ENCODE measurements around the gene ATP5F1C. TPM values are rescaled to one million over a fixed set of nuclear protein-coding genes. Genes with fewer than 3 reads are reported as not detected.

ATP5F1C gene
- polyA plus RNA-seq, 3 donors, result 179 to 455 (median 437) TPM

DNA sequence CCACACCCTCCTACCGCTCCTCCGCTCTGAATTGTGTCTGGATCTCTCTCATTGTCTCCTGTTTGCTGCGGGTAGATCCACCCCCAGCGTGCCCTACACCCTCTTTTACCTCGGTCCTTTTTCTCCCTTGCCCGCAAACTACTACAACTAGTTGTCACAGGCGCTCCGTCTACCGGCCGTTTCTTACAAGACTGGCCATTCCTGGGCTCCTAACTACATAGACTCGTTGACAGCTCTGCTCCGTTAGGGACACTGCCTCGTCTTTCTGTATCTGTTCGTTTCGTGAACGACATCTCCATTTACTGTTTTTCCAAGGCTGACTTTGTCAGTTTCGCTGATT, 31.1 kb downstream of the ATP5F1C start:
- H4K20me1 ChIP-seq (ENCODE audit: insufficient read depth, low read length), result no peaks in the 10 kb centered on the region
- H2AFZ ChIP-seq (ENCODE audit: insufficient read depth, low read depth, low read length, poor library complexity, severe bottlenecking), result peak overlapping the region; percentile 98
- peaks cover 7 to 33% of the 10 kb centered on the region in 2 donors for H3K36me3 ChIP-seq (replicated peaks in 1 of 2; ENCODE audit: control insufficient read depth in 1 of 2, insufficient read depth in 2 of 2, low read length in 2 of 2)
- peak in 2 of 3 donors; percentile 12 to 15 for DNase-seq
- 0% methylated on average over 17 of the region's 17 CpGs for WGBS (ENCODE audit: insufficient coverage)
- H3K4me3 Mint-ChIP-seq, result peak overlapping the region; percentile 92 to 99
- intact Hi-C loops (cut with micrococcal nuclease), result loop anchor here (2.0 kb wide), 2 partner anchors 30 to 32 kb away; partner anchors contain the start of genes ATP5F1C (in 1 of the 2) and KIN (in 1 of the 2)
- H3K4me3 ChIP-seq (replicated peaks in 1 of 3; ENCODE audit: low read depth in 2 of 3, low read length in 3 of 3), result peak overlapping the region; percentile 64 to 99 (median 89)
- peaks cover 8 to 24% of the 10 kb centered on the region in 2 donors for H3K36me3 Mint-ChIP-seq
- no peaks in the 10 kb centered on the region for H3K27me3 ChIP-seq (ENCODE audit: control insufficient read depth in 2 of 2, insufficient read depth in 2 of 2, low read length in 2 of 2)
- H3K4me2 ChIP-seq (replicated peaks; ENCODE audit: extremely low read depth, low read length, poor library complexity, severe bottlenecking), result peak overlapping the region; percentile 95
- peak overlapping the region; percentile 68 to 94 (median 82) for H3K27ac Mint-ChIP-seq
- H3K27me3 Mint-ChIP-seq (ENCODE audit: low read depth in 3 of 3), result peaks cover 2 to 6% (median 4%) of the 10 kb centered on the region in 3 donors
- H3K4me1 Mint-ChIP-seq, result peaks cover 24% of the 10 kb centered on the region
- H3K79me2 ChIP-seq (ENCODE audit: insufficient read depth, low read length), result peaks cover 37% of the 10 kb centered on the region
- peaks cover 18 to 22% of the 10 kb centered on the region in 2 donors for H3K4me1 ChIP-seq (ENCODE audit: control insufficient read depth in 1 of 2, insufficient read depth in 2 of 2, low read length in 2 of 2)
- peak overlapping the region; percentile 91 for H3K9ac ChIP-seq (ENCODE audit: insufficient read depth, low read length, poor library complexity, severe bottlenecking)
- peak overlapping the region in 1 of 2 donors; percentile 82 for H3K27ac ChIP-seq (ENCODE audit: low read depth in 1 of 2, low read length in 2 of 2)
- no peaks in the 10 kb centered on the region for H3K9me3 Mint-ChIP-seq
- TF ChIP-seq, protein P1, sequence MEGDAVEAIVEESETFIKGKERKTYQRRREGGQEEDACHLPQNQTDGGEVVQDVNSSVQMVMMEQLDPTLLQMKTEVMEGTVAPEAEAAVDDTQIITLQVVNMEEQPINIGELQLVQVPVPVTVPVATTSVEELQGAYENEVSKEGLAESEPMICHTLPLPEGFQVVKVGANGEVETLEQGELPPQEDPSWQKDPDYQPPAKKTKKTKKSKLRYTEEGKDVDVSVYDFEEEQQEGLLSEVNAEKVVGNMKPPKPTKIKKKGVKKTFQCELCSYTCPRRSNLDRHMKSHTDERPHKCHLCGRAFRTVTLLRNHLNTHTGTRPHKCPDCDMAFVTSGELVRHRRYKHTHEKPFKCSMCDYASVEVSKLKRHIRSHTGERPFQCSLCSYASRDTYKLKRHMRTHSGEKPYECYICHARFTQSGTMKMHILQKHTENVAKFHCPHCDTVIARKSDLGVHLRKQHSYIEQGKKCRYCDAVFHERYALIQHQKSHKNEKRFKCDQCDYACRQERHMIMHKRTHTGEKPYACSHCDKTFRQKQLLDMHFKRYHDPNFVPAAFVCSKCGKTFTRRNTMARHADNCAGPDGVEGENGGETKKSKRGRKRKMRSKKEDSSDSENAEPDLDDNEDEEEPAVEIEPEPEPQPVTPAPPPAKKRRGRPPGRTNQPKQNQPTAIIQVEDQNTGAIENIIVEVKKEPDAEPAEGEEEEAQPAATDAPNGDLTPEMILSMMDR (IDR thresholded peaks at IDR 0.05), result peak; percentile 16
- no peaks in the 10 kb centered on the region for H3K9me3 ChIP-seq (replicated peaks in 1 of 2; ENCODE audit: control insufficient read depth in 1 of 2, insufficient read depth in 1 of 2, low read length in 2 of 2)

DNA sequence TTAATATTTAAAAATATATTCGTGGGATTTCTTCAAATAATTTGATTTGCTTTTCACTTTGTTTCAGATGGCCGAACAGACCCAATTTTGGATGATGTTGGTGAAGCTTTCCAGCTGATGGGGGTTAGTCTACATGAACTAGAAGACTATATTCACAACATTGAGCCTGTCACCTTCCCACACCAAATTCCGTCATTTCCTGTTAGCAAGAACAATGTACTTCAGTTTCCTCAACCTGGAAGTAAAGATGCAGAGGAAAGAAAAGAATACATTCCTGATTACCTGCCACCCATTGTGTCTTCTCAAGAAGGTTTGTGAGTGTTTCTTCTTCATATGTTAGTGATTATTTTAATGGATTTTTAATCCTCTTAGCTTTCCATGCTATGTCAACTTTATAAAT, 36.3 kb downstream of the ATP5F1C start:
- H3K27me3 Mint-ChIP-seq (ENCODE audit: low read depth in 3 of 3), result no peaks in the 10 kb centered on the region
- H3K27me3 ChIP-seq (ENCODE audit: control insufficient read depth in 2 of 2, insufficient read depth in 2 of 2, low read length in 2 of 2), result no peaks in the 10 kb centered on the region
- no peak overlapping the region for H3K4me2 ChIP-seq (replicated peaks; ENCODE audit: extremely low read depth, low read length, poor library complexity, severe bottlenecking)
- peaks cover 44 to 66% of the 10 kb centered on the region in 2 donors for H3K36me3 Mint-ChIP-seq
- no peak overlapping the region for H2AFZ ChIP-seq (ENCODE audit: insufficient read depth, low read depth, low read length, poor library complexity, severe bottlenecking)
- peaks cover 7 to 10% of the 10 kb centered on the region in 2 donors for H3K4me1 ChIP-seq (ENCODE audit: control insufficient read depth in 1 of 2, insufficient read depth in 2 of 2, low read length in 2 of 2)
- no peak overlapping the region for H3K4me3 Mint-ChIP-seq
- peaks cover 44 to 79% of the 10 kb centered on the region in 2 donors for H3K36me3 ChIP-seq (replicated peaks in 1 of 2; ENCODE audit: control insufficient read depth in 1 of 2, insufficient read depth in 2 of 2, low read length in 2 of 2)
- no peaks in the 10 kb centered on the region for H4K20me1 ChIP-seq (ENCODE audit: insufficient read depth, low read length)
- no peaks in the 10 kb centered on the region for H3K9me3 ChIP-seq (replicated peaks in 1 of 2; ENCODE audit: control insufficient read depth in 1 of 2, insufficient read depth in 1 of 2, low read length in 2 of 2)
- intact Hi-C loops (cut with micrococcal nuclease), result no loop called here
- H3K27ac ChIP-seq (ENCODE audit: low read depth in 1 of 2, low read length in 2 of 2), result no peak overlapping the region
- H3K79me2 ChIP-seq (ENCODE audit: insufficient read depth, low read length), result peaks cover 42% of the 10 kb centered on the region
- no CpG with 5 or more reads among the region's 3 CpGs for WGBS (ENCODE audit: insufficient coverage)
- peaks cover 14% of the 10 kb centered on the region for H3K4me1 Mint-ChIP-seq
- no peak for DNase-seq
- no peak overlapping the region for H3K9ac ChIP-seq (ENCODE audit: insufficient read depth, low read length, poor library complexity, severe bottlenecking)
- peaks cover 0 to 2% (median 0%) of the 10 kb centered on the region in 7 donors for H3K9me3 Mint-ChIP-seq
- H3K4me3 ChIP-seq (replicated peaks in 1 of 3; ENCODE audit: low read depth in 2 of 3, low read length in 3 of 3), result no peak overlapping the region
- H3K27ac Mint-ChIP-seq, result no peak overlapping the region
- TF ChIP-seq, protein P1 (IDR thresholded peaks at IDR 0.05), result no peak
